ENCODE measurements around the gene GJA3.

Gene GJA3

GRCh38 chr13:20148501-20149183 lies 12.2 kb downstream of the GJA3 start:
- no peak for DNase-seq

DNA sequence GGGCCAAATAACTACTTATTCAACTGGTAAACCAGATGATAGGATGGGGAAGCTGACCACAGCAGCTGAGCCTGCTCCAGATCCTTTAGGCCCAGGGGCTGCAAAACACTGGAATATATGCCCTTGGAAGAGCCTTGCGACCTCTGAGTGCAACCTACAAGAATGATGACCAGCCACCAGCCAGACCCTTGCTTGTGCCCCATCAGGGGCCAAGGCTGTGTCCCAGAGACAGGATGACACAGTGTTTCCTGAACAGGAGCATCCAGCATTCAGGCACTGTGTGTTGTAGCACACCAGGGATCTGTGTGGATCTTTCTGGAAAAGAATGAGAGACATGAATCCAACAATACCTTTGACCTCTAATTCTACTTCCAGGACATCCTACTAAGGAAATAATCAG lies 14.5 kb downstream of the GJA3 start:
- DNase-seq, result no peak

DNA sequence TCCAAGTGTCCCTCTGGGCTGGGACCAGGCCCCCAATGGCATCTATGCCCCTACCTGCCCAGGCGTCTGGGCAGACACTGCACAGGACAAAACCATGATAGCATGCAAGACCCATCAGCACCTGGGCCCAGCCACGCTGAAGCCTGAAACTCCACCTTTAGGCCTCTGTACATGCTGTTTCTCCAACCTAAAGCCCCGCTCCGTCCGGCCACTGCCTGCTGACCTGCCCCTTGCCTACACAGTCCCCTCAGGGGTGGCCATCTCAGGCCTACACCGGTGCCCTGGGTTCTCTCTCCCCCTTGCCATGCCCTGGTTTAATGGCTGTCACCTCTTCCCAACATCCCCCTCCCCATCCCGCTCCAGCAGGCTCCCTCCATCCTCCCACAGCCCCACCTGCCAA lies 15.3 kb downstream of the GJA3 start:
- DNase-seq, result no peak

GRCh38 chr13:20144141-20144850 lies 16.6 kb downstream of the GJA3 start:
- no peak for DNase-seq

- no peak for DNase-seq
These were observed 17.8 kb downstream of the GJA3 start for GRCh38 chr13:20142927-20143480.

- DNase-seq, result no peak
These were observed 18.6 kb downstream of the GJA3 start for GRCh38 chr13:20142023-20142926.

- DNase-seq, result no peak
These were observed 19.4 kb downstream of the GJA3 start for GRCh38 chr13:20141238-20142022.

DNA sequence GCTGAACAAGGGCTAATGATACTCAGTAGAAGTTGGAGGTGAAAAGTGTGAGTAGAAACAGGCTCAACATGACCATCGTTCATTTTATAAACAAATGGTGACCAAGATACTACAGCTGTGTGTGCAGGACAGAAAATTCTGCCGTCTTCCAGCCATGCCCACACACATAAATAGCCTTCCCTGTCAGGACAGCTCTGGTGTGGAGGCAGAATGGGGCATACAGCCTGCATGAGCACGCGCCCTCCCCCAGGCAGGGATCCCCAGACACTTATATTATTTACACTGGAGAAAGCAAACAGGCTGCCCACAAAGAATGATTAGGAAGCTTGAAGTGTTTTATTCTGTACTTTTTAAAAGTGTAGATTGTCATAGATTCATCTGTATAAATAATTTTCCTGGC lies 20.4 kb downstream of the GJA3 start:
- no peak for DNase-seq

DNA sequence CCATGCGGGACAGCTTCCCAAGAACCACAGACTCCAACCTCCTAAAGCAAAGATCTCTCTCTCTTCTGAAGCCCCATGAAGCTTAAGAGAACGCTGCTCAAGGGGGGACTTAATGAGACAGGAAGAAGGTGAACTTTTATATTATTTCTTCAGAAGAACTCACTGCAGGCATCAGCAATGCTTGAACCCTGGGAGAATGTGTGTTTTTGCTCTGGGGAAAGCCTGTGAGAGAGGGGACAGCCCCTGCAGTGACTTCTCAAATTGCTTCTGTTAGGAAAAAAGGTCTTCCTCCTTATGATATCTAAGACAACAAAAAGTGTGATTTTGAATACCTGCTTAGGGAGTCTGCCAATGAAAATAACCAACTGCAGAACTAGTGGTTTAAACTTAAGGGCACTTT lies 23.0 kb downstream of the GJA3 start:
- no peak for DNase-seq

GRCh38 chr13:20136781-20137703 lies 23.8 kb downstream of the GJA3 start:
- DNase-seq, result no peak

DNA sequence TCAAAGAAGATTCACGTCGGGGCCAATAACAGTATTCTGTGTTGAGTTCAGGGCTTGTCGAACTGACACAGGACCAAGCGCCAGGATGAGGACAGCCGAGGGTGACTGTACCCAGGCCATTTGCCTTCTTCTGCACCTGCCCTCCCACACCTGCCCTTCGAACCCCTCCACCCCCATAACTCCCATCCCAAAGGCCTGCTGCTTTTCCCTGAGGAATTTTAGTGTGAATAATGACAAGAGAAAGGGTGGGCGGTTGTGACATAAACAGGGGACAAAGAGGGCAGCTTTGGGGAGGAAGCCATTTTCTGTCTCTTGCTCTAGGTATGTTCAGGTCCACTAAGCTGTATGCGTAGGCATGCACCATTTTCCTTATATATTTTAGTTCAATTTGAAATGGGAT lies 26.1 kb downstream of the GJA3 start:
- no peak for DNase-seq

GRCh38 chr13:20132052-20132634 lies 28.7 kb downstream of the GJA3 start:
- no peak for DNase-seq

DNA sequence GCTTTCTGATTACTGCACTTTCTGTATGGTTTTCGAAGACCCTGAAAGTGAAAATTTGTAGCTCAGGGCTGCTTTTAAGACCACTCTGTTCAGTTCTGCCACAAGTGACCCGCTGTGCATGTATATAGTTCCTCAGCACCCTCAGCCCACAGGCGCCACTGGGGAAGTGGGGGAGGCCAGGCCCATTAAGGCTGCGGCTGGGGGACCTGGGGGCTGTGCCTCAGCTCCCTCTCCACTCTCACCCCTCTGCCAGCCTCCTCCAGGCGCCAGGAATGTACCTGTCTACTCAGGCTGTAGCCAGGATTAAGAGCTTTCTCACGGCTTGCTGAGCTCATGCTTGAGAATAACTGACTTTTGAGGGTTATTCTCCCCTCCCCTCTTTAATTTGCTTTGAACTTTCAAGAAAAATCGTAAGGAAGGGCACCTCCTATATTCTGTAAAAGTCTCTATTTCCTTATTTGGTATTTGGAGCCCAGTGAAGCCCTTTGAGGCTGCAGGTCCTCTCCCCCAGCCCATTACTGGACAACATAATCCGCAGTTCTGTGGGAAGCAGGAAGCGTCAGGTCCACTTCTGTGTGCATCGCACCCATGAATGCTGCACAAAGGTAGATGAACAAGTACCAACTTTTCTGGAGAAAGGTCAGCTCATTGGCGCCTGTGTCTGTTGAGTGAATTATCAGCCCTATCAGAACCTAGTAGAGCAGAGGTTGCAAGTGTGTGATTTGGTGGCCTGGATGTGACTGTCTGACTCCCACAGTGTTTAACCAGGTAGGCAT lies 29.6 kb downstream of the GJA3 start:
- DNase-seq, result no peak

GRCh38 chr13:20130652-20131051 lies 30.2 kb downstream of the GJA3 start:
- DNase-seq, result no peak

DNA sequence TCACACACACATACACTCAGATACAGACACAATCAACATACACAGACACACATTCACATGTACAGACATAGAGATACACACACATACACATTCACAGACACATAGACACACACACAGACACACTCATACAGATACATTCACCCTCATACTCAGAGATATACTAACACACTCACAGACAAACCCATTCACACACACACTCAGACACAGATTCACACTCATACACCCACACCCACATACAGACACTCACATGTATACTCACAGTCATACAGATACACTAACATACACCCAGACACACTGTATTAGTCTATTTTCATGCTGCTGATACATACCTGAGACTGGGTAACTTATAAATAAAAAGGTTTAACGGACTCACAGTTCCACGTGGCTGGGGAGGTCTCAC lies 30.8 kb downstream of the GJA3 start:
- DNase-seq, result no peak

DNA sequence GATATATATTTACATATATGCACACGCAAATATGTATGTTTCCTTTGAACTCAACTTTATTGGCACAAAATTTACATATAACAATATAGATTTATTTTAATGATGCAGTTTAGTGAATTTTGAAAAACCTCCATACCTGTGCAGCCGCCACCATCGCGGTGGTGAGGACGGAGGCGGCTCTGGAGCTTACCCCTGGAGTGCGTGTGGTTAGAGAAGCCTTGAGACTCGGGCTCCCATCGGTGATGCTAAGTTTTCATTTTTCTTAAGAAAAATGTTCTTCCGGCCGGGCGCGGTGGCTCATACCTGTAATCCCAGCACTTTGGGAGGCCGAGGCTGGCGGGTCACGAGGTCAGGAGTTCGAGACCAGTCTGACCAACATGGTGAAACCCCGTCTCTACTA lies 31.8 kb downstream of the GJA3 start:
- DNase-seq, result no peak

- no peak for DNase-seq
These were observed 32.4 kb downstream of the GJA3 start for GRCh38 chr13:20128459-20128931.

DNA sequence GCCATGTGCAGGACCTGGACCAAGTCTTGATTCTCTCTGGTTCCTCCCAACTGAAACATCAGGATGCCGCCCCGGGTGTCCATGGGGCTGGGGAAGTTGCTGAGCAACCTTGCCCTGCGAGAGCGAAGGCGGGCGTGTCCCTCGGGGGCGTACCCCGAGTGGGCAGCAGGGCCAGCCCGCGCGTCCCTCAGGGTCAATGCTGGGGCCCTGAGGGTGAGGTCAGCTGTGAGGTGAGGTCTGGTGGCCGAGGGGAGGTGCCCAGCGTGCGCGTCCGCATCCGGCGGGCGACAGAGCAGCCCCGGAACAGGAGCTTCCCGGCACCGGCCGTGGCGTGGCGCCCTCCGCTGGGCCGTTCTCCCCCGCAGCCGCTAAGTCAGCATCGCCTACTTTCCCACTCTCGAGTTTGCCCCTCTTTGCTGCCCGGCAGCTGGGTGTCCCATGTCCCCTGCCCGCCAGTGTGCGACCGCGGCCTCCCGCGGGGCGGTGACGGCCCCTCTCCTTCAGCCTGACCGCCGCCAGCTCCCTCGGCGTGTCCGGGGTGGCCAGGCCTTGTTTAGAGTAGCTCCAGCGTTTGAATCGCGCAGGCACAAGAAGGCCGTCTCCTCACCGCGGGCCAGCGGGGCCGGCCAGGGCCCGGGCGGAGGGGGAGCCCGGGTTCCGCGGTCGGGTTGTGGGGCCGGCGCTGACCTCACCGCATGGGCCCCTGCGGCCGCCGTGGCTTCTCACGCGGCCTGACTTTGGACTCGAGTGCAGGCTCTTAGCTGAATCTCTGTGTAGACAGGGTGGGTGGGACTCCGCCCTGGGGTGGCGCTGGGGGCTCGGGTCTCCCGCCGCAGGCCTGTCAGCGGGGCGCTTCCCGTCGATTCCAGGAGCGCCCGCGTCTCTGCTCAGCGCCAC lies 33.0 kb downstream of the GJA3 start:
- DNase-seq, result no peak

- no peak for DNase-seq
These were observed 33.6 kb downstream of the GJA3 start for GRCh38 chr13:20127262-20127561.
